ENCODE data around the gene PDGFC.
"Not testable (repeated sequence)": the region's sequence is repeated elsewhere in the genome, so short reads cannot be mapped to it uniquely, and the experiment has no call there.

PDGFC gene

DNA sequence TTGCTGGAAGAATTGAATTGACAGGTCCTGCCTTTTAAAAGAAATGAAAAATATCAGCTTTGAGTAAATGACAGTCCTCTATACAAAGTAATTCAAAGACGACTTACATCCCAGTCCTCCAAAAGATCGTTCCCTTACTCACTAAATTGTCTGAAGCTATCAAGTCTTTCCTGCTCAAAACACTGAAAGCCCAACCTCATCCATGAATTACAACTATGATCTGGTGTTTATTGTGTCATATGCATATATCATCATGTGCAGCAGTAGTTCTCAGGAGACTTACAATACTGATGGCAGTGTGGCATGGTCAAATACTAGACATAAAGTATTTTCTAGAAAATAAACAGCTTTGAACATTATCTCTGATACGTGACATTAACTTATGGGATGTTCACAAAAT is 97.8 kb downstream of the PDGFC start:
- TF ChIP-seq, protein P1, sequence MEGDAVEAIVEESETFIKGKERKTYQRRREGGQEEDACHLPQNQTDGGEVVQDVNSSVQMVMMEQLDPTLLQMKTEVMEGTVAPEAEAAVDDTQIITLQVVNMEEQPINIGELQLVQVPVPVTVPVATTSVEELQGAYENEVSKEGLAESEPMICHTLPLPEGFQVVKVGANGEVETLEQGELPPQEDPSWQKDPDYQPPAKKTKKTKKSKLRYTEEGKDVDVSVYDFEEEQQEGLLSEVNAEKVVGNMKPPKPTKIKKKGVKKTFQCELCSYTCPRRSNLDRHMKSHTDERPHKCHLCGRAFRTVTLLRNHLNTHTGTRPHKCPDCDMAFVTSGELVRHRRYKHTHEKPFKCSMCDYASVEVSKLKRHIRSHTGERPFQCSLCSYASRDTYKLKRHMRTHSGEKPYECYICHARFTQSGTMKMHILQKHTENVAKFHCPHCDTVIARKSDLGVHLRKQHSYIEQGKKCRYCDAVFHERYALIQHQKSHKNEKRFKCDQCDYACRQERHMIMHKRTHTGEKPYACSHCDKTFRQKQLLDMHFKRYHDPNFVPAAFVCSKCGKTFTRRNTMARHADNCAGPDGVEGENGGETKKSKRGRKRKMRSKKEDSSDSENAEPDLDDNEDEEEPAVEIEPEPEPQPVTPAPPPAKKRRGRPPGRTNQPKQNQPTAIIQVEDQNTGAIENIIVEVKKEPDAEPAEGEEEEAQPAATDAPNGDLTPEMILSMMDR (IDR thresholded peaks at IDR 0.05; ENCODE audit: insufficient read depth, missing control alignments): no peak
- FAIRE-seq: no peak
- DNase-seq (ENCODE audit: insufficient read length, low spot score): no peak

DNA sequence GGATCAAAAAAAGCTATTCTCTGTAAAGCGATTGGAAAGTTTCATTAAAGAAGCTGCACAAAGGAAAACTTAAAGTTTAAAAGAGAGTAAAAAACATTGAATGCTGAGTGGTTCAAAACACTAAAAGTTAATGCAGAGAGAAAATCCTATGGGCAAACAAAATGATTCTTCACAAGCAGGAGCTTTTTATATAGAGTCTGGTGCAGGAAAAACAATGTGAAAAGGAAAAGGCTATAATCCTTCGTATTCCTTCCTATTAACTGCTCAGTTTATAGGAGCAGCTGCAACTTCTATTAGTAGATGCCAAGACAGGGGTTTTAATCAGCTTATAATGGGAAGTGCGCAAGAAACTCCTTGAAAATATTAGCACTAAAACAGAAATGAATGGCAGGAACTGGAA is 100.7 kb downstream of the PDGFC start:
- no peak for DNase-seq (ENCODE audit: insufficient read length, low spot score)
- TF ChIP-seq, protein P1 (IDR thresholded peaks at IDR 0.05; ENCODE audit: insufficient read depth, missing control alignments): no peak
- FAIRE-seq: no peak

DNA sequence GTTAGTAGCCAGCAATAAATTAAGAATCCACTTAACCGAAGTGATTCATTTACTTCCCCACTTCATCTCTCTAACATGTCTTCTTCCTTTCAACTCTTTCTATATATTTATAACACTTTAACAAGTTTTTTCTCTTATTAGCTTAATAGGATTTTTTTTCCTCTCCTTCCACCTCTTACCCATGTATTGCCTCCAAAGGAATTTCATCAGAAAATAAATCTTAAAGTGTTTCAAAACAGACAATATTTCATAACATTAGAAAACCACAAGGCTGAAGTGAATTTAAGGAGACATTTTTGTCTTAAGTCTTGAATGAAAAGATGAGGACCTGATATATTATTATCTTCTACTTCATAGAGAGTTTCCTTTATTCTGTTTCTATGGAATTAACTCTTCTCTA is 101.5 kb downstream of the PDGFC start:
- TF ChIP-seq, protein P1 (IDR thresholded peaks at IDR 0.05; ENCODE audit: insufficient read depth, missing control alignments): no peak
- DNase-seq (ENCODE audit: insufficient read length, low spot score) (no peak), FAIRE-seq (no peak)

DNA sequence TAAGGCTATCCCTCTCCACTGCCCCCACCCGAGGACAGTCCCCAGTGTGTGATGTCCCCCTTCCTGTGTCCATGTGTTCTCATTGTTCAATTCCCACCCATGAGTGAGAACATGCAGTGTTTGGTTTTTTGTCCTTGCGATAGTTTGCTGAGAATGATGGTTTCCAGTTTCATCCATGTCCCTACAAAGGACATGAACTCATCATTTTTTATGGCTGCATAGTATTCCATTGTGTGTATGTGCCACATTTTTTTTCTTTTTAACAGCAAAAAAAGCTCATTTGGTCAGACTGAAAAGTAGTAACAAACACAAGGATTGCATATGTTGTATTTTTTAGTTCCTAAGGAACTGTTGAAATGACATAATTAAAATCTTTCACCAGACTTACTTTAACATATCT is 105.5 kb downstream of the PDGFC start:
- not testable (repeated sequence) for DNase-seq (ENCODE audit: insufficient read length, low spot score); FAIRE-seq

DNA sequence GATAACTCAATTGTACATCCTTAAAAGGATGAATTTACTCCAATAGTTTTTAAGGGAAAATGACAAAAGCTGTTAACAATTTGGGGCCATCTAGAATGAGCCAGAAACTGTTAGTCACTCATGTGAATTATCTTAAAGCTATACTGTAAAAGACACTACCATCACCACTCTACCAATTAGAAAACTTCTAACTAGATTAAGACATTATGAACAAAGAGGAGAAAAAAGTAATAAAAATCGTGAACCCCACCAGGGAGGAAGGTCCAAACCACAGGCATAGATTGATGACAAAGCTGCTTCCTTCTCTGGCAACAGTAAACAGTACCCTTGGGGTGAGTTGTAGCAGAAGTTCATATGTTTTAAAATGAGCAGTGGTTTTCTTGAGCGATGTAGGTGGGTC is 106.1 kb downstream of the PDGFC start:
- no peak for FAIRE-seq
- DNase-seq (ENCODE audit: insufficient read length, low spot score): no peak
- TF ChIP-seq, protein P1 (IDR thresholded peaks at IDR 0.05; ENCODE audit: insufficient read depth, missing control alignments): no peak

DNA sequence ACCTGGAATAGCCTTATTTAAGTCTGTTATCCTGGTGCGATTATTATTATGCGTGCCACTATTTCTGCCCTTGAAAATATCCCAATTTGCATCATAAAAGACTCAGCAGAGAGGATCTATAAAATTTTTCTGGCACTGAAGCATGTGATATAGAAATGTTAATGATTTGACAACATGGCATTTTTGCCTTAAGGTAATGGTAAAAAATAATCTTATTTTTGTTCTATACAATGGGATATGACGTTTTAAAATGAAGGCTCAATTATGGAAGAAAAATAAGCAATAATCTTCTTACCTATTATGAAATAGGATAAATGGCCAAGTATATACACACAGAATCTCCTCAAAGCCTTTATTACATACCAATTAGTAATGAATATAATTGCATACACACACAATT is 113.5 kb downstream of the PDGFC start:
- DNase-seq (ENCODE audit: insufficient read length, low spot score) (no peak), FAIRE-seq (no peak)
- TF ChIP-seq, protein P1 (IDR thresholded peaks at IDR 0.05; ENCODE audit: insufficient read depth, missing control alignments): no peak

DNA sequence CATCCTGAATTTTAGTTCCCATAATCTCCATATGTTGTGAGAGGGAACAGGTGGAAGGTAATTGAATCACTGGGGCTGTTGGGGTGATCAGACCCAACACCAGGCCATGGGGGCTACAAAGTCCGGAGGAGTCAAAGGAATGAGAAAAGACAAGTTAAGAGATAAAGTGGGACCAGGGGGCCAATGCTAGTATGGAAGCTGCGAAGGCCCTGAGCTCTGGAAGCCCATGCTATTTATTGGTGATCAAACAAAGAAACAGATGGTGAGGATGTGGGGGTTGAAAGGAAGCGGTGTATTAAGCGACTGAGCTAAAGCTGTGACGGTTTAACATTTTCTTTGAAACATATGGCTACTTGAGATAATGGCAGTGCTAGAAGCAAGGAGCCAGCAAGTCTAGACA is 132.8 kb downstream of the PDGFC start:
- FAIRE-seq: no peak

More for the DNA sequence above, 132.8 kb downstream of the PDGFC start:
- DNase-seq (ENCODE audit: insufficient read length, low spot score): no peak
- TF ChIP-seq, protein P1 (IDR thresholded peaks at IDR 0.05; ENCODE audit: insufficient read depth, missing control alignments): no peak

Measured in D721Med (cell line).